Fibroblast of mammary gland (primary cell): ENCODE data around the gene RNU1-2.
"Not testable (repeated sequence)": the region's sequence is repeated elsewhere in the genome, so short reads cannot be mapped to it uniquely, and the experiment has no call there.

Experiments
- DNase-seq: peaks from one replicate; pipeline ENCODE4 v3.0.0-alpha.2; 2010; ENCODE audit warnings: low read depth
- H3K4me3 ChIP-seq: 2 replicates; pipeline ENCODE4 v1.5.1; 2011; ENCODE audit warnings: low read depth, mild to moderate bottlenecking, low read length, moderate library complexity; ENCODE audit not compliant: control insufficient read depth
- TF ChIP-seq, protein P1 (sequence below): conservative IDR thresholded peaks from 2 replicates; pipeline ENCODE4 v1.5.1; 2011; ENCODE audit warnings: low read depth, low read length, inconsistent platforms; ENCODE audit not compliant: control insufficient read depth, insufficient read depth

Gene RNU1-2

GRCh38 chr1:16927711-16928485 lies 32.1 kb downstream of the RNU1-2 start:
- no peak for DNase-seq
- TF ChIP-seq, protein P1, sequence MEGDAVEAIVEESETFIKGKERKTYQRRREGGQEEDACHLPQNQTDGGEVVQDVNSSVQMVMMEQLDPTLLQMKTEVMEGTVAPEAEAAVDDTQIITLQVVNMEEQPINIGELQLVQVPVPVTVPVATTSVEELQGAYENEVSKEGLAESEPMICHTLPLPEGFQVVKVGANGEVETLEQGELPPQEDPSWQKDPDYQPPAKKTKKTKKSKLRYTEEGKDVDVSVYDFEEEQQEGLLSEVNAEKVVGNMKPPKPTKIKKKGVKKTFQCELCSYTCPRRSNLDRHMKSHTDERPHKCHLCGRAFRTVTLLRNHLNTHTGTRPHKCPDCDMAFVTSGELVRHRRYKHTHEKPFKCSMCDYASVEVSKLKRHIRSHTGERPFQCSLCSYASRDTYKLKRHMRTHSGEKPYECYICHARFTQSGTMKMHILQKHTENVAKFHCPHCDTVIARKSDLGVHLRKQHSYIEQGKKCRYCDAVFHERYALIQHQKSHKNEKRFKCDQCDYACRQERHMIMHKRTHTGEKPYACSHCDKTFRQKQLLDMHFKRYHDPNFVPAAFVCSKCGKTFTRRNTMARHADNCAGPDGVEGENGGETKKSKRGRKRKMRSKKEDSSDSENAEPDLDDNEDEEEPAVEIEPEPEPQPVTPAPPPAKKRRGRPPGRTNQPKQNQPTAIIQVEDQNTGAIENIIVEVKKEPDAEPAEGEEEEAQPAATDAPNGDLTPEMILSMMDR = no peak
- no peak overlapping the region for H3K4me3 ChIP-seq

GRCh38 chr1:16929146-16930041 lies 33.6 kb downstream of the RNU1-2 start:
- DNase-seq, H3K4me3 ChIP-seq: not testable (repeated sequence)

DNA sequence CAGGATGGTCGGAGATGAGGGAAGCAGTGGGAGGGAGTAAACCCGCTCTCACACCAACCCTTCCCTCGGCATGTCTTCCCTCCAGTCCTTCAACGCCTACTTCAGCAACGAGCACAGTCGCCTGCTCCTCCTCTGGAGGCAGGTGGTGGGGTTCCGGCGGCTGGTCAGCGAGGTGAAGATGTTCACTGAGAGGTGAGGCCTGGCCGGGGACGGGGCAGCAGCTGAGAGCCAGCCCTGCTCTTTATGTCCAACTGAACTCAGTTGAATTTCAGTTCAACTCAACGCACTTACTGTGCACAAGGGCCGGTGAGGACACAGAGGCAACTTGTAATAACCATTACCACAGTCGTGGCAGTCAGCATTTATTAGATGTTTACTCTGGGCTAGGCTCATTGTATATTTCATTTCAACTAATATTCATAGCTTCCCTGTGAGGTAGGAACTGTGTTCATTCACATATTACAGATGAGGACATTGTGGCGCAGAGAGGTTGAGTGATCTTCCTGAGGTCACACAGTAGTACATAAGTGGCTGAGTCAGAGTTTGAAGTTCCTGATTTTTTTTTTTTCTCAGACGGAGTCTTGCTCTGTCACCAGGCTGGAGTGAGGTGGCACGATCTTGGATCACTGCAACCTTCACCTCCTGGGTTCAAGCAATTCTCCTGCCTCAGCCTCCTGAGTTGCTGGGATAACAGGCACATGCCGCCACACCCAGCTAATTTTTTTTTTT lies 35.6 kb downstream of the RNU1-2 start:
- not testable (repeated sequence) for H3K4me3 ChIP-seq, DNase-seq

GRCh38 chr1:16933945-16934344 lies 38.2 kb downstream of the RNU1-2 start:
- not testable (repeated sequence) for H3K4me3 ChIP-seq, DNase-seq

DNA sequence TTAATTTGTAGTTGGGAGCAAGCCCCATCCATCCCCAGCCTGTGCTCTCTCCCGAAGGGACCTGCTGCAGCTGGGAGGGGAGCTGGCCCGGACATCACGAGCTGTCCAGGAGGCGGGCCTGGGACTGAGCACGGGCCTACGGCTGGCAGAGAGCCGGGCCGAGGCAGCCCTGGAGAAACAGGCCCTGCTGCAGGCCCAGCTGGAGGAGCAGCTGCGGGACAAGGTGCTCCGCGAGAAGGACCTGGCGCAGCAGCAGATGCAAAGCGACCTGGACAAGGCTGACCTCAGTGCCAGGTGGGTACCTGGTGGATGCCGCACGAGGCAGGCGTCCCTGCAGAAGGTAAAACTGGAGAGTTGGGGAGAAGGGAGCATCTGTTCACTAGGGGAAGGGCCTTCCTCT lies 40.8 kb downstream of the RNU1-2 start:
- not testable (repeated sequence) for DNase-seq, H3K4me3 ChIP-seq

DNA sequence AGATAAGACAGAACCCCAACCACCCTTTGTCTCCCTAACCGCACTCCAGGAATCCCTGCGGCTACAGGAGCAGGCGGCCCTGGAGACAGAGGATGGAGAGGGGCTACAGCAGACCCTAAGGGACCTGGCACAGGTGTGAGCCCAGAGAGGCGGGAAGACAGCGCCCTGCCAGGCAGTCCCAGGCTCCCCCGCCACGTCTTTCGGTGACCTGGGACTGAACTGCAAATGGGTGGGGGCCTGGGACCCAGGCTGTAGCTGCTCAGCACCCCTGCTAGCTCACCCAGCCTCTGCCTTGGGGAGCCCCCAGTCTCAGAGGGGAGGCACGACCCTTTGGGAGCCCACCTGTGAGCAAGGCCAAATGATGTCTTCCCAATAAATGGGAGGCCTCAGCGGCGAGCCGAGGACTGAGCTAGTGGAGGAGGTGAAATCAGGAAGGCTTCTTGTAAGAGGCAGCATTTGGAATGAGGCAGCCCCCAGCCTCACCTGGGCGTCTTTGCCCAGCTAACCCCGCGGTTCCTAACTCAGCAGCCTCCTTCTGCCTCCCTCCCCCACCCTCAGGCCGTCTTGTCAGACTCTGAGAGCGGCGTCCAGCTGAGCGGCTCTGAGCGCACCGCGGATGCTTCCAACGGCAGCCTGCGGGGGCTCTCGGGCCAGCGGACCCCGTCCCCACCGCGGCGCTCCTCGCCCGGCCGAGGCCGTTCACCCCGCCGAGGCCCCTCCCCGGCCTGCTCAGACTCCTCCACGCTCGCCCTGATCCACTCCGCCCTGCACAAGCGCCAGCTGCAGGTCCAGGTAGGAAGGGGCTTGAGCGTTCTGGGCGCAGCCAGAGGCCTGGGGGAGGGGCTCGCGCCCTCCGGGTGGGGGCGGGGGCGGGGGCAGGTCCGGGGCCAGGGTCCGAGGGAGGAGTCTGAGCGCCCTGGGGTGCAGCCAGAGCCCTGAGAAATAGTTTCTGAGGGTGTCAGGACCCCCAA lies 42.9 kb downstream of the RNU1-2 start:
- DNase-seq = no peak
- TF ChIP-seq, protein P1 = no peak
- no peak overlapping the region for H3K4me3 ChIP-seq

DNA sequence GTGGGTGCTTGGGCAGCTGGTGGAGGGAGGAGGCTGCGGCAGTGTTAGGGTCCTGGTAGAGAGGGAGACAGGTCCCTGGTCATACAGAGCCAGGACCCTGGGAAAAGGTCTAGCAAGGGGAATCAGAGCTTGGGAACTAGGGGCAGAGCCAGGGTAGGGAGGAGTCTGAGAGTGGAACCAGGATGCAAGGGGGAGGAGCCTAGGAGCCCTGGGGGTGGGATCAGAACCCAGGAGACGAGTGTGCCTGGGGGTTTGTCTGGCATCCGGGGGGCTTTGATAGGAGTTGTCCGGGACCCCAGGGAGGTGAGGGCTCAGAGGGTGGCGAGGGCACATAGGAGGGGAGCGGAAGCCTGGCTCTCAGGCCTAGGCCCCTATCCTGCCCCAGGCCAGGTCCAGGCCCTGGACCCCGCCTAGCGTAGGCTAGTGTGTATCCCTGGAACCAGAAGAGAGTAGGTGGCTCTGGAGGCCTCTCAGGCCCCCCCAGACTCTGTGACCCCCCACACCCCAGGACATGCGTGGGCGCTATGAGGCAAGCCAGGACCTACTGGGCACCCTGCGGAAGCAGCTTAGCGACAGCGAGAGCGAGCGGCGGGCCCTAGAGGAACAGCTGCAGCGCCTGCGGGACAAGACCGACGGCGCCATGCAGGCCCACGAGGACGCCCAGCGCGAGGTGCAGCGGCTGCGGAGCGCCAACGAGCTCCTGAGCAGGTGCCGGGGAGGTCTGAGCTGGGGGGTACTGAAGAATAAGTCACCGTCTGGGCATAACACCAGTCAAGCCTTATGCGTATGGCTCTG lies 43.8 kb downstream of the RNU1-2 start:
- not testable (repeated sequence) for DNase-seq, H3K4me3 ChIP-seq

- TF ChIP-seq, protein P1 = no peak
- no peak for DNase-seq
- no peak overlapping the region for H3K4me3 ChIP-seq
Measured at GRCh38 chr1:16944038-16944437, 48.3 kb downstream of the RNU1-2 start.

GRCh38 chr1:16945512-16945911 lies 49.7 kb downstream of the RNU1-2 start:
- not testable (repeated sequence) for DNase-seq, H3K4me3 ChIP-seq
